ENCODE data around the gene RAB6B. TPM values are rescaled to one million over a fixed set of nuclear protein-coding genes. Genes with fewer than 3 reads are reported as not detected.

RAB6B gene
- total RNA-seq, 2 donors from 2014 or later, result 2.6 to 5.6 TPM

- H3K4me3 ChIP-seq, result peak overlapping the region; percentile 47
- intact Hi-C loops (cut with DNase I), result no loop called here
- H3K27me3 ChIP-seq, result peaks cover 23% of the 10 kb centered on the region
- H3K9me3 ChIP-seq, result no peaks in the 10 kb centered on the region
- peak overlapping the region in 1 of 2 donors; percentile 59 for H3K9ac ChIP-seq (ENCODE audit: low read depth in 2 of 2, low read length in 2 of 2)
- H3K4me1 ChIP-seq, result peaks cover 6% of the 10 kb centered on the region
- no peaks in the 10 kb centered on the region for H3K36me3 ChIP-seq
- no peak for DNase-seq
- no peak for TF ChIP-seq CTCF (IDR thresholded peaks at IDR 0.05)
- H3K27ac ChIP-seq, result no peak overlapping the region
Observed at GRCh38 chr3:133896002-133896761, 500 bp upstream of the RAB6B start.

- H3K4me1 ChIP-seq, result peaks cover 6% of the 10 kb centered on the region
- H3K27ac ChIP-seq, result no peak overlapping the region
- H3K9me3 ChIP-seq, result no peaks in the 10 kb centered on the region
- no peaks in the 10 kb centered on the region for H3K36me3 ChIP-seq
- H3K27me3 ChIP-seq, result peaks cover 23% of the 10 kb centered on the region
- DNase-seq, result no peak
- intact Hi-C loops (cut with DNase I), result no loop called here
- peak overlapping the region; percentile 47 for H3K4me3 ChIP-seq
- TF ChIP-seq CTCF (IDR thresholded peaks at IDR 0.05), result no peak
- peak overlapping the region in 1 of 2 donors; percentile 16 for H3K9ac ChIP-seq (ENCODE audit: low read depth in 2 of 2, low read length in 2 of 2)
Observed at GRCh38 chr3:133894353-133895207, 1.1 kb downstream of the RAB6B start.

GRCh38 chr3:133893683-133894352 is 1.9 kb downstream of the RAB6B start:
- intact Hi-C loops (cut with DNase I), result no loop called here
- Histone ChIP-seq H3K9me3 (no peaks in the 10 kb centered on the region), H3K27ac (no peak overlapping the region), H3K36me3 (no peaks in the 10 kb centered on the region), H3K4me1 (peaks cover 6% of the 10 kb centered on the region), H3K4me3 (no peak overlapping the region), H3K9ac (ENCODE audit: low read depth in 2 of 2, low read length in 2 of 2) (no peak overlapping the region), H3K27me3 (peaks cover 23% of the 10 kb centered on the region)
- no peak for TF ChIP-seq CTCF (IDR thresholded peaks at IDR 0.05)
- DNase-seq, result no peak

GRCh38 chr3:133892541-133893231 is 3.0 kb downstream of the RAB6B start:
- Histone ChIP-seq H3K4me3 (no peak overlapping the region), H3K27me3 (peaks cover 23% of the 10 kb centered on the region), H3K36me3 (no peaks in the 10 kb centered on the region), H3K9me3 (no peaks in the 10 kb centered on the region), H3K27ac (no peak overlapping the region), H3K4me1 (peaks cover 6% of the 10 kb centered on the region), H3K9ac (ENCODE audit: low read depth in 2 of 2, low read length in 2 of 2) (no peak overlapping the region)
- peak; percentile 10 for DNase-seq
- TF ChIP-seq CTCF (IDR thresholded peaks at IDR 0.05), result no peak
- intact Hi-C loops (cut with DNase I), result no loop called here
